C4-2B (cell line): ENCODE data around the gene CLEC2A.

ENCODE experiments used
- CTCF ChIP-seq: fragments of 450-650 bp; conservative IDR thresholded peaks from 2 replicates; pipeline ENCODE4 v1.5.1; 2017; ENCODE audit warnings: mild to moderate bottlenecking
- ZFX ChIP-seq: fragments of 450-650 bp; IDR thresholded peaks from 2 replicates; pipeline ENCODE4 v1.6.1; 2017

DNA sequence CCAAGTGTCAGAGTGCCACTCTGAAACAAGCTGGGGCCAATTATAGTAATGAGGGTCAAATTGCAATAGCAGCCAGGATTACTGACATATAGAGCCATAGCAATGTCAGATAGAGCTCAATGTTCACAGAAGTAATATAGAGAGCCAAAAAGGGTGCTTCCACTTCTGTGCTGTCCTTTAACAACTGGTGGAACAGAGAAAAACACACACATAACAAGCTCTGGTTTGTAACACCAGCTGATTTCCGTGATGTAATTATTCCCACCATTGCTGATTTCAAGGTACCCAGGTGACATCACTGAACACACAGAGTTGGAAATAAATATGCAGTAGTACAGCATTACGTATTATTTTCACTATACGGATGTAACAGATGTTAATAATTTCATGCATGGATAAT lies 60.0 kb downstream of the CLEC2A start:
- TF ChIP-seq CTCF (no peak), ZFX (no peak)
